Panc1 (cell line): ENCODE data around the gene MICALL1. TPM values are rescaled to one million over a fixed set of nuclear protein-coding genes. Genes with fewer than 3 reads are reported as not detected.
A peak's percentile ranks its signal among the peaks of the same experiment; 100 is the strongest.

Experiments
- ATAC-seq: fragments of 200-7000 bp; cut with Tn5 transposase; 2 replicates; pipeline ENCODE4 v1.9.1; 2020; ENCODE audit warnings: mild to moderate bottlenecking, moderate library complexity
- Bru-seq: library from RNA; stranded (reverse); fragments of 400-500 nt; gene quantifications from one replicate; lab custom pipeline; 2021; lab: Mats Ljungman, UMichigan
- BruChase-seq, 2 experiments: library from RNA; stranded (reverse); fragments of 400-500 nt; gene quantifications; one replicate each; lab custom pipeline; 2021; lab: Mats Ljungman, UMichigan
- BruUV-seq: library from RNA; stranded (reverse); fragments of 400-500 nt; replicated peaks from 2 replicates; lab custom pipeline; 2021; lab: Mats Ljungman, UMichigan
- CTCF ChIA-PET: fragments of 300-600 bp; sonication (Branson Sonifier 250); formaldehyde crosslinking; loops from one replicate; lab custom pipeline; 2022; ENCODE audit warnings: antibody characterized with exemption; lab: Charles Lee
- POLR2A ChIA-PET: fragments of 300-600 bp; sonication (Branson Sonifier 250); formaldehyde crosslinking; loops from one replicate; lab custom pipeline; 2022; ENCODE audit warnings: antibody characterized with exemption; lab: Charles Lee
- DNase-seq: peaks from one replicate; pipeline ENCODE4 v3.0.0-alpha.2; 2010; ENCODE audit warnings: low read depth, low spot score
- H3K27ac ChIP-seq: 2 replicates; pipeline ENCODE4 v1.5.1; 2011; ENCODE audit warnings: mild to moderate bottlenecking, low read length, inconsistent platforms
- H3K27me3 ChIP-seq: fragments of 200-500 bp; sonication (Bioruptor generic); 2 replicates; pipeline ENCODE4 v1.6.0; 2014; ENCODE audit warnings: low read length, inconsistent platforms; ENCODE audit not compliant: control insufficient read depth, insufficient read depth
- H3K36me3 ChIP-seq: fragments of 200-500 bp; sonication (Bioruptor generic); 2 replicates; pipeline ENCODE4 v1.5.1; 2014; ENCODE audit warnings: inconsistent platforms, mild to moderate bottlenecking, low read length, moderate library complexity; ENCODE audit not compliant: control insufficient read depth, insufficient read depth
- H3K4me1 ChIP-seq: 2 replicates; pipeline ENCODE4 v1.5.1; 2011; ENCODE audit warnings: inconsistent platforms, mild to moderate bottlenecking, low read length, moderate library complexity; ENCODE audit not compliant: control insufficient read depth, insufficient read depth
- H3K4me3 ChIP-seq, 2 experiments: 2 replicates each; pipeline ENCODE4 v1.5.1; 2011 to 2012; ENCODE audit warnings: low read depth in 2 of 2, low read length in 2 of 2, mild to moderate bottlenecking in 2 of 2, inconsistent platforms in 1 of 2, moderate library complexity in 1 of 2
- H3K9me3 ChIP-seq: fragments of 200-500 bp; sonication (Bioruptor generic); 2 replicates; pipeline ENCODE4 v1.5.1; 2014; ENCODE audit warnings: low read depth, mild to moderate bottlenecking, inconsistent platforms, low read length, moderate library complexity; ENCODE audit not compliant: control insufficient read depth, insufficient read depth
- CTCF ChIP-seq: fragments of 450-650 bp; IDR thresholded peaks from 2 replicates; pipeline ENCODE4 v1.5.1; 2017; ENCODE audit warnings: mild to moderate bottlenecking
- SIN3A ChIP-seq: IDR thresholded peaks from 2 replicates; pipeline ENCODE4 v1.6.1; 2012; ENCODE audit warnings: low read depth, mild to moderate bottlenecking, low read length, moderate library complexity, borderline replicate concordance; ENCODE audit not compliant: insufficient read depth
- TCF7L2 ChIP-seq: IDR thresholded peaks from 2 replicates; pipeline ENCODE4 v1.6.1; 2011; ENCODE audit warnings: mild to moderate bottlenecking, low read depth, low read length, inconsistent platforms
- in situ Hi-C: cut with HindIII; loops from 2 replicates; pipeline ENCODE4 v1.10.0; 2016; ENCODE audit warnings: low sequenced_read_pairs, low pct_unique_long_range_greater_than_20kb
- intact Hi-C: fragments of 100-400 bp; cut with micrococcal nuclease; formaldehyde crosslinking; loops from one replicate; pipeline ENCODE4 v1.10.0; 2022; ENCODE audit not compliant: unreplicated experiment
- long read RNA-seq: library from polyadenylated mRNA; unstranded; transcript quantifications from one replicate; pipeline ENCODE4 v2.0.0, GENCODE V29; 2021; ENCODE audit not compliant: unreplicated experiment
- polyA plus RNA-seq: library from polyadenylated mRNA; unstranded; fragments of >200 nt; gene quantifications from one replicate; pipeline ENCODE4 v1.2.1, GENCODE V29; 2012; ENCODE audit warnings: missing spikeins; ENCODE audit not compliant: insufficient read length
- total RNA-seq: library from RNA; stranded (reverse); gene quantifications from one replicate; pipeline ENCODE4 v1.2.1, GENCODE V29; 2021; ENCODE audit not compliant: unreplicated experiment

MICALL1 gene, protein sequence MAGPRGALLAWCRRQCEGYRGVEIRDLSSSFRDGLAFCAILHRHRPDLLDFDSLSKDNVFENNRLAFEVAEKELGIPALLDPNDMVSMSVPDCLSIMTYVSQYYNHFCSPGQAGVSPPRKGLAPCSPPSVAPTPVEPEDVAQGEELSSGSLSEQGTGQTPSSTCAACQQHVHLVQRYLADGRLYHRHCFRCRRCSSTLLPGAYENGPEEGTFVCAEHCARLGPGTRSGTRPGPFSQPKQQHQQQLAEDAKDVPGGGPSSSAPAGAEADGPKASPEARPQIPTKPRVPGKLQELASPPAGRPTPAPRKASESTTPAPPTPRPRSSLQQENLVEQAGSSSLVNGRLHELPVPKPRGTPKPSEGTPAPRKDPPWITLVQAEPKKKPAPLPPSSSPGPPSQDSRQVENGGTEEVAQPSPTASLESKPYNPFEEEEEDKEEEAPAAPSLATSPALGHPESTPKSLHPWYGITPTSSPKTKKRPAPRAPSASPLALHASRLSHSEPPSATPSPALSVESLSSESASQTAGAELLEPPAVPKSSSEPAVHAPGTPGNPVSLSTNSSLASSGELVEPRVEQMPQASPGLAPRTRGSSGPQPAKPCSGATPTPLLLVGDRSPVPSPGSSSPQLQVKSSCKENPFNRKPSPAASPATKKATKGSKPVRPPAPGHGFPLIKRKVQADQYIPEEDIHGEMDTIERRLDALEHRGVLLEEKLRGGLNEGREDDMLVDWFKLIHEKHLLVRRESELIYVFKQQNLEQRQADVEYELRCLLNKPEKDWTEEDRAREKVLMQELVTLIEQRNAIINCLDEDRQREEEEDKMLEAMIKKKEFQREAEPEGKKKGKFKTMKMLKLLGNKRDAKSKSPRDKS
- total RNA-seq (34.5 TPM), Bru-seq, nascent RNA (percentile 57 among the genes with signal in this experiment), BruChase-seq, experiment 1, labeled RNA remaining after a 2-hour chase (percentile 57 among the genes with signal in this experiment), BruChase-seq, experiment 2, labeled RNA remaining after a 6-hour chase (percentile 69 among the genes with signal in this experiment)
- polyA plus RNA-seq, result 40.3 TPM
- long read RNA-seq, full-length matches to known transcripts, result 5 of 38 reads
- long read RNA-seq, partial matches to known transcripts, result 27 of 38 reads
- long read RNA-seq, other reads (novel, unspliced or antisense), result 6 of 38 reads

GRCh38 chr22:37905534-37906363, at the start of gene MICALL1:
Gene MICALL1, plus strand, starts transcription at chr22:37906297. Its CDS starts 126 bp downstream, at chr22:37906423.
- ChIA-PET POLR2A (interaction anchor here (0.6 kb wide), 3 partner anchors 46 to 93 kb away, joined by 3 to 13 read pairs (median 3); no protein-coding TSS in a partner anchor), CTCF (interaction anchor here (0.6 to 0.9 kb wide), 5 partner anchors 13 to 621 kb away, joined by 3 to 7 read pairs (median 4); no protein-coding TSS in a partner anchor)
- no peak for TF ChIP-seq TCF7L2
- no peak; the same call in 1 of the 2 replicates for TF ChIP-seq CTCF
- no peak for TF ChIP-seq SIN3A
- peak within 1 kb of the TSS; percentile 76 for H3K27ac ChIP-seq
- H3K27me3 ChIP-seq, result no peaks in the 10 kb centered on the region
- intact Hi-C loops, result no loop called here
- DNase-seq, result no peak
- no TSS peak for BruUV-seq
- peak within 1 kb of the TSS; percentile 63 to 75 for H3K4me3 ChIP-seq
- in situ Hi-C loops, result no loop called here
- no peaks in the 10 kb centered on the region for H3K36me3 ChIP-seq
- ATAC-seq, result peak; percentile 95
- H3K4me1 ChIP-seq, result peaks cover 12% of the 10 kb centered on the region
- H3K9me3 ChIP-seq, result no peaks in the 10 kb centered on the region

GRCh38 chr22:37860796-37861421, 45.2 kb upstream of the MICALL1 start:
- Histone ChIP-seq H3K27ac (no peak overlapping the region), H3K36me3 (peaks cover 20% of the 10 kb centered on the region), H3K27me3 (no peaks in the 10 kb centered on the region), H3K4me1 (no peaks in the 10 kb centered on the region), H3K4me3 (no peak overlapping the region), H3K9me3 (no peaks in the 10 kb centered on the region)
- POLR2A ChIA-PET, result no interaction called here
- BruUV-seq, result no TSS peak
- CTCF ChIA-PET, result no interaction called here
- intact Hi-C loops, result loop anchor here (5.0 kb wide), 1 partner anchor 44 kb away; no protein-coding TSS in a partner anchor
- in situ Hi-C loops, result no loop called here
- no peak for TF ChIP-seq CTCF
- DNase-seq (no peak), ATAC-seq (no peak)
